ENCODE data around the gene PLEKHG3.
A peak's percentile ranks its signal among the peaks of the same experiment; 100 is the strongest.

The PLEKHG3 gene

GRCh38 chr14:64663174-64663573, 41.0 kb upstream of the PLEKHG3 start:
- TF ChIP-seq, protein P1, sequence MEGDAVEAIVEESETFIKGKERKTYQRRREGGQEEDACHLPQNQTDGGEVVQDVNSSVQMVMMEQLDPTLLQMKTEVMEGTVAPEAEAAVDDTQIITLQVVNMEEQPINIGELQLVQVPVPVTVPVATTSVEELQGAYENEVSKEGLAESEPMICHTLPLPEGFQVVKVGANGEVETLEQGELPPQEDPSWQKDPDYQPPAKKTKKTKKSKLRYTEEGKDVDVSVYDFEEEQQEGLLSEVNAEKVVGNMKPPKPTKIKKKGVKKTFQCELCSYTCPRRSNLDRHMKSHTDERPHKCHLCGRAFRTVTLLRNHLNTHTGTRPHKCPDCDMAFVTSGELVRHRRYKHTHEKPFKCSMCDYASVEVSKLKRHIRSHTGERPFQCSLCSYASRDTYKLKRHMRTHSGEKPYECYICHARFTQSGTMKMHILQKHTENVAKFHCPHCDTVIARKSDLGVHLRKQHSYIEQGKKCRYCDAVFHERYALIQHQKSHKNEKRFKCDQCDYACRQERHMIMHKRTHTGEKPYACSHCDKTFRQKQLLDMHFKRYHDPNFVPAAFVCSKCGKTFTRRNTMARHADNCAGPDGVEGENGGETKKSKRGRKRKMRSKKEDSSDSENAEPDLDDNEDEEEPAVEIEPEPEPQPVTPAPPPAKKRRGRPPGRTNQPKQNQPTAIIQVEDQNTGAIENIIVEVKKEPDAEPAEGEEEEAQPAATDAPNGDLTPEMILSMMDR (IDR thresholded peaks at IDR 0.05; ENCODE audit: low read depth, low read length, missing control alignments) = no peak
- in situ Hi-C loops (cut with HindIII; ENCODE audit: low pct_ligation_motif_present, low sequenced_read_pairs) = no loop called here
- DNase-seq = no peak
- Histone ChIP-seq H3K27me3 (replicated peaks) (no peaks in the 10 kb centered on the region), H3K27ac (no peak overlapping the region), H3K36me3 (replicated peaks) (no peaks in the 10 kb centered on the region), H3K4me3 (ENCODE audit: low read depth, low read length) (no peak overlapping the region)

- Histone ChIP-seq H3K27ac (no peak overlapping the region), H3K36me3 (replicated peaks) (no peaks in the 10 kb centered on the region), H3K27me3 (replicated peaks) (no peaks in the 10 kb centered on the region), H3K4me3 (ENCODE audit: low read depth, low read length) (no peak overlapping the region)
- TF ChIP-seq, protein P1 (IDR thresholded peaks at IDR 0.05; ENCODE audit: low read depth, low read length, missing control alignments) = peak; percentile 76
- DNase-seq = peak; percentile 49
- in situ Hi-C loops (cut with HindIII; ENCODE audit: low pct_ligation_motif_present, low sequenced_read_pairs) = no loop called here
These were observed 32.6 kb upstream of the PLEKHG3 start for GRCh38 chr14:64671591-64671990.

DNA sequence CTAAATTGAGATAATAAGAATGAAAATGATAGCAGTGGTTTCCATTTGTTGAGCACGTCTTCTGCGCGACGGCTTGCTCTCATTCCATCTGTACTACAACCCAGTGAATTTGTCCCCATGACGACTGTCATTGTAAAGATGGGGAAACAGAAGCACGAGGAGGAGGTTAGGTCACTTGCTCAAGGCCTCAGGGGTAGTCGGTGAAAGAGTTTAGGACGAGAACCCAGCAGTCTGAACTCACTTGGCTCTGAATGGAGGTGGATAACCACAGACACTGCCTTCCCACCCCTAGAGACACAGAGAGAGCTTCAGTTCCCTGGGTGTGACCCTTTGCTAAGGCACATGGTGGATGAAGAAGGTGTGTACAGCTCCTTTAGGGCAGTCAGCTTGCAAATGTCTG, 30.9 kb upstream of the PLEKHG3 start:
- Histone ChIP-seq H3K27ac (no peak overlapping the region), H3K27me3 (replicated peaks) (no peaks in the 10 kb centered on the region), H3K4me3 (ENCODE audit: low read depth, low read length) (no peak overlapping the region), H3K36me3 (replicated peaks) (no peaks in the 10 kb centered on the region)
- in situ Hi-C loops (cut with HindIII; ENCODE audit: low pct_ligation_motif_present, low sequenced_read_pairs) = no loop called here
- TF ChIP-seq, protein P1 (IDR thresholded peaks at IDR 0.05; ENCODE audit: low read depth, low read length, missing control alignments) = no peak
- no peak for DNase-seq

GRCh38 chr14:64673748-64674147, 30.5 kb upstream of the PLEKHG3 start:
- Histone ChIP-seq H3K36me3 (replicated peaks) (no peaks in the 10 kb centered on the region), H3K4me3 (ENCODE audit: low read depth, low read length) (no peak overlapping the region), H3K27me3 (replicated peaks) (no peaks in the 10 kb centered on the region), H3K27ac (no peak overlapping the region)
- in situ Hi-C loops (cut with HindIII; ENCODE audit: low pct_ligation_motif_present, low sequenced_read_pairs) = no loop called here
- DNase-seq = no peak
- TF ChIP-seq, protein P1 (IDR thresholded peaks at IDR 0.05; ENCODE audit: low read depth, low read length, missing control alignments) = no peak

GRCh38 chr14:64674829-64675228, 29.4 kb upstream of the PLEKHG3 start:
- Histone ChIP-seq H3K27ac (no peak overlapping the region), H3K36me3 (replicated peaks) (no peaks in the 10 kb centered on the region), H3K4me3 (ENCODE audit: low read depth, low read length) (no peak overlapping the region), H3K27me3 (replicated peaks) (no peaks in the 10 kb centered on the region)
- no peak for DNase-seq
- in situ Hi-C loops (cut with HindIII; ENCODE audit: low pct_ligation_motif_present, low sequenced_read_pairs) = no loop called here
- TF ChIP-seq, protein P1 (IDR thresholded peaks at IDR 0.05; ENCODE audit: low read depth, low read length, missing control alignments) = no peak

GRCh38 chr14:64675312-64675711, 28.9 kb upstream of the PLEKHG3 start:
- Histone ChIP-seq H3K4me3 (ENCODE audit: low read depth, low read length) (no peak overlapping the region), H3K36me3 (replicated peaks) (no peaks in the 10 kb centered on the region), H3K27me3 (replicated peaks) (no peaks in the 10 kb centered on the region), H3K27ac (no peak overlapping the region)
- no peak for DNase-seq
- in situ Hi-C loops (cut with HindIII; ENCODE audit: low pct_ligation_motif_present, low sequenced_read_pairs) = no loop called here
- TF ChIP-seq, protein P1 (IDR thresholded peaks at IDR 0.05; ENCODE audit: low read depth, low read length, missing control alignments) = no peak

All from brain microvascular endothelial cell (primary cell).